GM12892 (cell line): Measurements from ENCODE around the gene BICC1.

Experiments used
- POLR2A ChIP-seq: IDR thresholded peaks from 2 replicates; pipeline ENCODE4 v1.6.1; 2011; ENCODE audit warnings: low read depth, low read length, control low read depth
- POLR2AphosphoS5 ChIP-seq: IDR thresholded peaks from 2 replicates; pipeline ENCODE4 v1.6.1; 2011; ENCODE audit warnings: low read depth, low read length, control low read depth
- TAF1 ChIP-seq: IDR thresholded peaks from 2 replicates; pipeline ENCODE4 v1.6.1; 2011; ENCODE audit warnings: low read depth, mild to moderate bottlenecking, control low read depth, low read length, borderline replicate concordance

DNA sequence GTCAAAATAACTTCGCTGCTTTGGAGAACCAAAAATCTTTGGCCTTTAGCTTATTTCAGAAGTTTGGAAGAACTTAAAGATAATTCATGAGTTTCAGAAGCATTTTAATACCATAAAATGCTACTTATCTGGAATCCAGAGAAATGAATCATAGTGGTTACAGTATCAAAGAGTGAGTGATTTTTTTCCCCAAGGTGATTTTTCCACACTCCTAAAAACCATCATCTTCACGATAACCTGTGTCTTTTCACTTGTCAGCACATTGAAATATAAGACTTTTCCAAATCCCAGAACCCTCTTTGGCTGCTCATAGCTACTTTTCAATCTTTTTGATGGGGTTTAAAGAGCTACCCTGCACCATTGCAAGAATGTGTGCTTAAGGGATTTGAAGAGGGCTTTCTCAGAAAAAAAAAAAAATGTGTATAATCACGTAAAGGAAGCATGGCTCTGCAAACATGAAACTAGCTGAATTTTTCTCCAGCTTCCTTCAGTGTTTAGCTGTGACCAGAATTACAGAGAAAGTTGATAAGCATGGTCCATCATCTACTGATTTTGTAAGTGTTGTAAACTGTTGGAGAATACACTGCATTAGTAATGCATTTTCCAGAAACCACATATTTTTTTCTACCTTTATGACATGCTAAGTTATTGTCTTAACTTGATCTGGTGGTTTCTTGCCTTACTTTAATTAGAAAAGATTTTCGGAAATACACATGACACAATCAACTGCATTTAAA is 134.9 kb downstream of the BICC1 start:
- no peak for TF ChIP-seq POLR2A
- TF ChIP-seq TAF1: no peak
- TF ChIP-seq POLR2AphosphoS5: no peak
